K562 (cell line): ENCODE measurements around the gene ZNF8. TPM values are rescaled to one million over a fixed set of nuclear protein-coding genes. Genes with fewer than 3 reads are reported as not detected.

Experiments used
- ATAC-seq: fragments of 200-7000 bp; cut with Tn5 transposase; 3 replicates; pipeline ENCODE4 v1.9.1; 2020; ENCODE audit warnings: moderate library complexity
- BruUV-seq: library from RNA; stranded (reverse); fragments of 400-500 nt; replicated peaks from 2 replicates; lab custom pipeline; 2021; lab: Mats Ljungman, UMichigan
- CTCF ChIA-PET: fragments of 300-600 bp; formaldehyde crosslinking; extraction: SDS; loops from one replicate; lab custom pipeline; 2021; ENCODE audit warnings: low intra/inter-chr PET ratio; lab: Yijun Ruan, JAX
- POLR2A ChIA-PET: fragments of 300-600, 350-650 bp; sonication (Branson Sonifier 250); formaldehyde crosslinking; extraction: SDS; loops from one replicate; lab custom pipeline; 2021; ENCODE audit warnings: antibody characterized with exemption, inconsistent platforms; lab: Yijun Ruan, JAX
- DNase-seq, 4 experiments: peaks; one replicate each; pipeline versions ENCODE4 v3.0.0 to v3.0.0-alpha.2; 2011 to 2018; ENCODE audit warnings: low spot score in 3 of 4, mixed read lengths in 3 of 4; ENCODE audit errors: extremely low read depth in 1 of 4
- FAIRE-seq: peaks from 2 replicates; lab custom pipeline; 2011; peaks lifted over from hg19 to GRCh38; lab: Jason Lieb, UNC
- H2AFZ ChIP-seq: 2 replicates; pipeline ENCODE4 v1.6.0; 2011; ENCODE audit warnings: low read depth, low read length, control low read depth, inconsistent platforms
- H3K27ac ChIP-seq: fragments of 200-600 bp; 3 replicates; pipeline ENCODE4 v1.8.0; 2011; ENCODE audit warnings: low read depth, mild to moderate bottlenecking, control low read depth, inconsistent platforms, low read length, moderate library complexity, mixed read lengths; ENCODE audit errors: extremely low read depth
- H3K27me3 ChIP-seq, 2 experiments: fragments of 300-600 bp in 1 of 2; 2 replicates in 1 of 2; 3 replicates in 1 of 2; pipeline versions ENCODE4 v1.6.0 to v1.8.0; 2011; ENCODE audit warnings: inconsistent platforms in 2 of 2, low read length in 2 of 2, mild to moderate bottlenecking in 1 of 2, mixed read lengths in 1 of 2, moderate library complexity in 1 of 2; ENCODE audit not compliant: control insufficient read depth in 2 of 2, insufficient read depth in 2 of 2
- H3K36me3 ChIP-seq: fragments of 300-600 bp; 3 replicates; pipeline ENCODE4 v1.8.0; 2011; ENCODE audit warnings: mild to moderate bottlenecking, low read length, inconsistent platforms; ENCODE audit not compliant: control insufficient read depth, insufficient read depth
- H3K4me1 ChIP-seq, 2 experiments: fragments of 200-600 bp in 1 of 2; replicated peaks in 1 of 2; 2 replicates in 1 of 2; 3 replicates in 1 of 2; pipeline versions ENCODE4 v1.5.1 to v1.8.0; 2011; ENCODE audit warnings: inconsistent platforms in 2 of 2, low read length in 2 of 2, mild to moderate bottlenecking in 1 of 2, mixed read lengths in 1 of 2, moderate library complexity in 1 of 2; ENCODE audit not compliant: control insufficient read depth in 2 of 2, insufficient read depth in 2 of 2
- H3K4me2 ChIP-seq: 2 replicates; pipeline ENCODE4 v1.6.1; 2011; ENCODE audit warnings: low read length, control low read depth, inconsistent platforms, mixed read lengths; ENCODE audit not compliant: insufficient read depth
- H3K4me3 ChIP-seq: fragments of 200-600 bp; sonication (generic), shearing (Covaris generic); 2 replicates; pipeline ENCODE4 v1.5.1; 2016; ENCODE audit warnings: control low read depth, inconsistent platforms
- H3K79me2 ChIP-seq: fragments of 200-600 bp; 3 replicates; pipeline ENCODE4 v1.8.0; 2011; ENCODE audit warnings: low read length, inconsistent platforms; ENCODE audit not compliant: control insufficient read depth, insufficient read depth
- H3K9ac ChIP-seq, 2 experiments: 2 replicates each; pipeline versions ENCODE4 v1.6.0 to v1.6.1; 2011; ENCODE audit warnings: low read depth in 2 of 2, low read length in 2 of 2, control low read depth in 1 of 2, inconsistent platforms in 1 of 2, mild to moderate bottlenecking in 1 of 2, mixed read lengths in 1 of 2; ENCODE audit not compliant: insufficient read depth in 1 of 2
- H3K9me1 ChIP-seq: one replicate; pipeline ENCODE4 v1.6.0; 2011; ENCODE audit warnings: inconsistent platforms, mild to moderate bottlenecking, low read length, moderate library complexity; ENCODE audit not compliant: control insufficient read depth, insufficient read depth
- H3K9me3 ChIP-seq: replicated peaks from 2 replicates; pipeline ENCODE4 v1.5.1; 2011; ENCODE audit warnings: low read depth, low read length, inconsistent platforms; ENCODE audit not compliant: control insufficient read depth, insufficient read depth
- H4K20me1 ChIP-seq: replicated peaks from 2 replicates; pipeline ENCODE4 v1.6.1; 2011; ENCODE audit warnings: low read length, inconsistent platforms, mixed read lengths; ENCODE audit not compliant: control insufficient read depth, insufficient read depth
- ATF3 ChIP-seq, 2 experiments: fragments of 450-650 bp in 1 of 2; sonication (generic) in 1 of 2; formaldehyde crosslinking in 1 of 2; IDR thresholded peaks in 1 of 2; conservative IDR thresholded peaks in 1 of 2; 2 replicates each; pipeline versions ENCODE4 v1.6.1 to v1.8.1; 2016 to 2023; ENCODE audit warnings: mild to moderate bottlenecking in 2 of 2, moderate library complexity in 2 of 2, inconsistent platforms in 1 of 2, missing genetic modification reagents in 1 of 2
- CBX5 ChIP-seq: IDR thresholded peaks from 2 replicates; pipeline ENCODE4 v1.6.1; 2014; ENCODE audit warnings: low read depth, borderline replicate concordance
- CTBP1 ChIP-seq: fragments of 450-650 bp; IDR thresholded peaks from 2 replicates; pipeline ENCODE4 v1.6.1; 2016; ENCODE audit warnings: borderline replicate concordance
- CUX1 ChIP-seq: fragments of 200-800 bp; sonication (Bioruptor generic); IDR thresholded peaks from 2 replicates; pipeline ENCODE4 v1.6.1; 2016; ENCODE audit warnings: missing genetic modification characterization, missing compliant biosample characterization
- DLX4 ChIP-seq: fragments of 250-450 bp; sonication (Bioruptor Pico); IDR thresholded peaks from 2 replicates; pipeline ENCODE4 v1.6.1; 2021; ENCODE audit warnings: mild to moderate bottlenecking
- DPF2 ChIP-seq: fragments of 450-650 bp; IDR thresholded peaks from 2 replicates; pipeline ENCODE4 v1.6.1; 2016
- IRF2 ChIP-seq: sonication (generic); formaldehyde crosslinking; IDR thresholded peaks from 2 replicates; pipeline ENCODE4 v1.8.1; 2022; ENCODE audit warnings: mild to moderate bottlenecking, missing genetic modification reagents
- MCM2 ChIP-seq: fragments of 450-650 bp; IDR thresholded peaks from 2 replicates; pipeline ENCODE4 v1.6.1; 2017; ENCODE audit warnings: low read depth, mild to moderate bottlenecking
- POLR2H ChIP-seq: IDR thresholded peaks from 2 replicates; pipeline ENCODE4 v1.6.1; 2016; ENCODE audit warnings: missing genetic modification characterization, low read depth, mild to moderate bottlenecking, control low read depth, missing compliant biosample characterization, moderate library complexity
- RBM25 ChIP-seq: fragments of 200-400 bp; formaldehyde crosslinking; IDR thresholded peaks from 2 replicates; pipeline ENCODE4 v1.6.1; 2018; ENCODE audit warnings: low read length, low read depth, moderate library complexity; ENCODE audit not compliant: severe bottlenecking
- SETDB1 ChIP-seq: IDR thresholded peaks from one replicate; pipeline ENCODE4 v1.6.1; 2012; ENCODE audit warnings: low read length, control low read depth, inconsistent platforms
- SIN3B ChIP-seq: fragments of 450-650 bp; IDR thresholded peaks from 2 replicates; pipeline ENCODE4 v1.6.1; 2017; ENCODE audit warnings: low read depth, mild to moderate bottlenecking, moderate library complexity
- STAT5A ChIP-seq: IDR thresholded peaks from 2 replicates; pipeline ENCODE4 v1.6.1; 2012; ENCODE audit warnings: low read length, inconsistent platforms, borderline replicate concordance
- TAF1 ChIP-seq: IDR thresholded peaks from 2 replicates; pipeline ENCODE4 v1.6.1; 2011; ENCODE audit warnings: mild to moderate bottlenecking, low read length, moderate library complexity; ENCODE audit not compliant: insufficient read depth, control insufficient read depth, severe bottlenecking; ENCODE audit errors: extremely low read depth
- ZC3H4 ChIP-seq: sonication (generic); formaldehyde crosslinking; IDR thresholded peaks from 2 replicates; pipeline ENCODE4 v1.9.0; 2021; ENCODE audit warnings: missing genetic modification reagents, borderline replicate concordance
- ZFPM2 ChIP-seq: fragments of 250-450 bp; sonication (Bioruptor Pico); IDR thresholded peaks from 2 replicates; pipeline ENCODE4 v1.5.1; 2022; ENCODE audit warnings: mild to moderate bottlenecking
- ZNF561 ChIP-seq: fragments of 450-650 bp; formaldehyde crosslinking; conservative IDR thresholded peaks from 2 replicates; pipeline ENCODE4 v1.4.0; 2020; ENCODE audit warnings: mild to moderate bottlenecking, moderate library complexity
- WGBS: fragments of 100-300 bp; shearing (Covaris generic); methylation state at CpG from one replicate; pipeline ENCODE4 v1.1.6; 2016; ENCODE audit warnings: low coverage, mixed read lengths; ENCODE audit not compliant: insufficient coverage; ENCODE audit errors: missing lambda C conversion rate; 5-methylcytosine and 5-hydroxymethylcytosine counted together
- in situ Hi-C: fragments of 300-500 bp; cut with MboI; formaldehyde crosslinking; loops from 4 replicates; pipeline ENCODE4 v1.15.0; 2018; ENCODE audit warnings: inconsistent platforms, mixed read lengths
- intact Hi-C: fragments of 100-400 bp; cut with micrococcal nuclease; formaldehyde crosslinking; loops from 2 replicates; pipeline ENCODE4 v1.14.2; 2022
- polyA plus RNA-seq, 8 experiments: library from polyadenylated mRNA; depleted of rRNA in 4 of 8; stranded (reverse) in 5 of 8; unstranded in 3 of 8; fragments of >200 nt; fragmentation: Nextera tagmentation in 2 of 8; fragmentation: Illumina TruSeq in 1 of 8; extraction: Ambion mirVana in 2 of 8; extraction: Trizol in 1 of 8; gene quantifications; 2 replicates each; pipeline versions ENCODE4 v1.2.1 to v1.2.3, GENCODE V29; 2011 to 2014; ENCODE audit warnings: inconsistent platforms in 1 of 8, missing spikeins in 1 of 8
- total RNA-seq, 7 experiments: library from RNA; depleted of rRNA in 6 of 7; stranded (reverse); fragments of >200 nt in 6 of 7; fragmentation: Illumina TruSeq in 2 of 7; extraction: Trizol in 2 of 7; gene quantifications; 2 replicates each; pipeline versions ENCODE4 v1.2.1 to v1.2.3, GENCODE V29; 2011 to 2021; ENCODE audit warnings: low replicate concordance in 1 of 7

Gene ZNF8
- total and polyA plus RNA-seq, 9 of the 15 experiments (the other 6 are each of a cell fraction or from before 2014, with no cell fraction given), result 0.71 to 7.7 (median 4.7) TPM

GRCh38 chr19:58304255-58304654, 25.5 kb downstream of the ZNF8 start:
- peak overlapping the region; percentile 98 for H3K4me3 ChIP-seq
- peak; percentile 39 to 68 (median 55) for DNase-seq
- in situ Hi-C loops, result no loop called here
- no peaks in the 10 kb centered on the region for H3K9me1 ChIP-seq
- no TSS peak for BruUV-seq
- ChIA-PET CTCF (no interaction called here), POLR2A (interaction anchor here (0.6 to 4.2 kb wide), 6 partner anchors 13 to 121 kb away, joined by 3 to 27 read pairs (median 3); partner anchors contain the start of gene ZNF8)
- peak; percentile 67 for ATAC-seq
- H3K79me2 ChIP-seq, result peaks cover 40% of the 10 kb centered on the region
- peak overlapping the region; percentile 99 for H3K4me2 ChIP-seq
- intact Hi-C loops, result loop anchor here (2.0 kb wide), 1 partner anchor 59 kb away; the partner anchor contains the start of gene ZNF497
- peaks cover 7 to 15% of the 10 kb centered on the region in 2 experiments; a peak in 4 of 5 replicates for H3K4me1 ChIP-seq
- H3K27me3 ChIP-seq, result no peaks in the 10 kb centered on the region
- peak overlapping the region; percentile 98 for H3K27ac ChIP-seq
- H3K36me3 ChIP-seq, result peaks cover 57% of the 10 kb centered on the region
- peak overlapping the region in 1 of 2 experiments; percentile 91; a peak in 2 of 4 replicates for H3K9ac ChIP-seq
- H3K9me3 ChIP-seq, result peaks cover 3% of the 10 kb centered on the region
- H2AFZ ChIP-seq, result peak overlapping the region; percentile 96; the same call in 1 of the 2 replicates
- no peaks in the 10 kb centered on the region for H4K20me1 ChIP-seq
- peak; percentile 44 for FAIRE-seq
- WGBS, result 14% methylated on average over 7 of the region's 7 CpGs
- TF ChIP-seq MCM2, result no peak
- no peak for TF ChIP-seq ZNF561 (CRISPR knock-in tag)
- peak; percentile 61 for TF ChIP-seq TAF1
- no peak for TF ChIP-seq RBM25
- no peak for TF ChIP-seq CUX1 (CRISPR knock-in tag)
- TF ChIP-seq STAT5A, result no peak
- TF ChIP-seq CTBP1, result peak; percentile 51
- TF ChIP-seq POLR2H, result no peak
- TF ChIP-seq DPF2, result peak; percentile 2; the same call in 1 of the 2 replicates
- TF ChIP-seq ATF3 (IDR thresholded peaks at IDR 0.05), result 0 out of 2 replicates have a peak, but pooled peaks have one; percentile 19
- no peak for TF ChIP-seq ATF3 (CRISPR knock-in tag; conservative IDR thresholded peaks at IDR 0.05)
- TF ChIP-seq ZFPM2 (CRISPR knock-in tag), result no peak
- TF ChIP-seq IRF2 (CRISPR knock-in tag), result no peak
- no peak for TF ChIP-seq DLX4 (CRISPR knock-in tag)
- TF ChIP-seq SETDB1, result no peak
- no peak for TF ChIP-seq CBX5
- TF ChIP-seq ZC3H4, result no peak
- TF ChIP-seq SIN3B, result no peak
